ENCODE data around the gene GLYAT.
A peak's percentile ranks its signal among the peaks of the same experiment; 100 is the strongest.

GLYAT gene

GRCh38 chr11:58676563-58677135 is 55.1 kb downstream of the GLYAT start:
- no peak for DNase-seq

GRCh38 chr11:58675334-58676155 is 56.2 kb downstream of the GLYAT start:
- peak; percentile 51 for DNase-seq

- DNase-seq: no peak
Measured at GRCh38 chr11:58674609-58675008, 57.1 kb downstream of the GLYAT start.

- DNase-seq: no peak
Measured at GRCh38 chr11:58671983-58672633, 59.6 kb downstream of the GLYAT start.

- DNase-seq: no peak
Measured at GRCh38 chr11:58659910-58660570, 71.7 kb downstream of the GLYAT start.

GRCh38 chr11:58659404-58659803 is 72.3 kb downstream of the GLYAT start:
- no peak for DNase-seq

Data from fibroblast of skin of back (primary cell).